GM12864 (cell line): Measurements from ENCODE around the gene MITF.

ENCODE experiments used
- DNase-seq: peaks from one replicate; pipeline ENCODE4 v3.0.0-alpha.2; 2011; ENCODE audit warnings: low read depth
- H3K4me3 ChIP-seq: 2 replicates; pipeline ENCODE4 v1.5.1; 2011; ENCODE audit warnings: mild to moderate bottlenecking, low read depth, low read length, control low read depth
- CTCF ChIP-seq: IDR thresholded peaks from 2 replicates; pipeline ENCODE4 v1.5.1; 2011; ENCODE audit warnings: low read depth, mild to moderate bottlenecking, moderate library complexity, low read length, control low read depth, inconsistent platforms; ENCODE audit errors: missing control alignments

MITF gene

DNA sequence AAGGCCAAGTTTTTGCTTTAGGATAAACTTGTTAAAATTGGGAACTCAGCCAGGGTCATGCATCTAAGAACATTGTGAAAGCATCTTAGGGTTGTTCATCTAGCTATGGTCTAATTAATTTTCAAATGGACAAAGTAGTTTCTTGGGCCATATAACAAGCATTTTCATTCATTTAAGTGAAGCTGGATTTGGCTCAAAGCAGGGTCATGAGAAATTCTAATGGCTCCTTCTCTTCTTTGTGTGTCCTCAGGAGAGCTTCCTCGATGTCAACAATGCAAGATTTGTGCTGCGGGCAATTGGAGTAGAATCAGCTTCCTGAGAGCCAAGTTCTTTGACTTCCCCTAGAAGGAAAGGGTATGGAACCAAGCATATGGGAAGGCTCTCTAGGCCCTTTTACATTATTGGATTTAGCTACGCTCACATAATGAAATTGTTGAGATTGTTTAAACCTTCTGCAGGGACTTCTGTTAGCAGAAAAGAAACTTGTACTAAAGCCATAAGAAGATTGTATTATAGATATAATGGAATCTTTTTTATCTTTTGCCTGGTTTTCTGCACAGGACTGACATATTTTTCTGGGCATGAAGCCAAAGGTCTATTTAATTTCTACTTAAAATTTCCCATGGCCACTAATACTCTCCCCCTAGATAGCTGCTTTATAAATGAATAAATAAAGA lies 258.5 kb downstream of the MITF start:
- no peak for TF ChIP-seq CTCF
- DNase-seq = no peak
- no peak overlapping the region for H3K4me3 ChIP-seq

GRCh38 chr3:69998759-69999139 lies 259.5 kb downstream of the MITF start:
- H3K4me3 ChIP-seq = no peak overlapping the region
- no peak for DNase-seq

GRCh38 chr3:69999140-70000027 lies 260.1 kb downstream of the MITF start, which contains the start of gene SAMMSON:
Gene SAMMSON (plus strand): TSS chr3:69999733.
- H3K4me3 ChIP-seq = no peak within 1 kb of the TSS
- DNase-seq = no peak
- no peak for TF ChIP-seq CTCF

More at GRCh38 chr3:69998759-69999139, 259.5 kb downstream of the MITF start:
- TF ChIP-seq CTCF = no peak

DNA sequence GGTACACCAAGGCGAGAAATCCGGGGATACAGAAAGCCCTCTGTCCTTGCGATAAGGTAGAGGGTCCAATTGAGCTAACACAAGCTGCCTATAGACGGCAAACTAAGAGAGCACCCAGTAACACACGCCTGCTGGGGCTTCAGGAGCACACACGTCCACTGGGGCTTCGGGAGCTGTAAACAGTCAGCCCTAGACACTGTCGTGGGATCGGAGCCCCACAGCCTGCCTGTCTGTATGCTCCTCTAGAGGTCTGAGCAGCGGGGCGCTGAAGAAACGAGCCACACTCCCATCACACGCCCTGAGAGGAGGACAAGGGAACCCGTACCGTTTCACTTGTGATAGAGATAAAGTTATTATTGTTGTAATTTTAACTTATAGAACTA lies 260.8 kb downstream of the MITF start:
- TF ChIP-seq CTCF = no peak
- DNase-seq = no peak
- H3K4me3 ChIP-seq = no peak overlapping the region

DNA sequence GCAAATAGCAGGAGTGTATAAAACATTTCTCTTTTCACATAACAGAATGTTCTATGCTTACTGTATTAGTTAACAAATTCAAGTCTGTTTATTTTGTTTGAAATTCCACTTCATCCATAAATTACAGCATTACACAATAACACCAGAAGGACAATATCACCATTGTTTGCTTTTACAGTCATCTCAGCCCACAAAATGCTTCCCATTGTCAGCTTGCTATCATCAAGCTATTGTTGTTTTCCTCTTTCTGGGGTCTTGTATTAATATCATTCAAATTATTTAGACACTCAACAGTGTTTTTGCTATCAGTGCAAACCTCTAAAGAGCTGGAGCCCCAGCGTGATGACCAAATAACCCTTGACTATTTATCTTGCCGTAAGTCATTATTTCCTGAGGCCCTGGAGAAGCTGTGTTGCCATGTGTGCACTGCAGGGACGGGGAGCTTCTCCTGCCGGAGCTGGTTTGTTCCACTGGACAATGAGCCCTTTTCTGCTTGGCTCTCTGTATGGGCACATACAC lies 261.4 kb downstream of the MITF start:
- no peak overlapping the region for H3K4me3 ChIP-seq

GRCh38 chr3:70003119-70003518 lies 263.9 kb downstream of the MITF start:
- no peak for TF ChIP-seq CTCF
- H3K4me3 ChIP-seq = no peak overlapping the region
- no peak for DNase-seq

More for the DNA sequence above, 261.4 kb downstream of the MITF start:
- TF ChIP-seq CTCF = no peak
- no peak for DNase-seq
